Raji (cell line): Measurements from ENCODE around the gene PCP4L1.

ENCODE experiments used
- POLR2A ChIP-seq: IDR thresholded peaks from 2 replicates; pipeline ENCODE4 v1.6.1; 2011; ENCODE audit warnings: low read depth, low read length, control low read depth; ENCODE audit not compliant: insufficient read depth

The PCP4L1 gene

GRCh38 chr1:161258439-161259344 is at the start of gene PCP4L1:
TSS of gene PCP4L1 (plus strand) at chr1:161258745. CDS start at chr1:161258975, 230 bp downstream.
- TF ChIP-seq POLR2A: no peak

GRCh38 chr1:161209790-161210409 is 48.6 kb upstream of the PCP4L1 start:
- TF ChIP-seq POLR2A: no peak

- TF ChIP-seq POLR2A: no peak
These were observed 44.2 kb upstream of the PCP4L1 start for GRCh38 chr1:161214369-161214768.

- no peak for TF ChIP-seq POLR2A
These were observed 43.5 kb upstream of the PCP4L1 start, which contains the start of gene FCER1G for GRCh38 chr1:161215076-161215475. TSS of gene FCER1G (plus strand) at chr1:161215295. CDS start at chr1:161215322, 27 bp downstream.

GRCh38 chr1:161216945-161217712 is 41.4 kb upstream of the PCP4L1 start:
- TF ChIP-seq POLR2A: no peak

GRCh38 chr1:161217831-161218230 is 40.7 kb upstream of the PCP4L1 start:
- no peak for TF ChIP-seq POLR2A

GRCh38 chr1:161218301-161219077 is 40.1 kb upstream of the PCP4L1 start:
- no peak for TF ChIP-seq POLR2A

- TF ChIP-seq POLR2A: no peak
These were observed 39.3 kb upstream of the PCP4L1 start for GRCh38 chr1:161219078-161219892.

GRCh38 chr1:161220002-161220401 is 38.5 kb upstream of the PCP4L1 start:
- no peak for TF ChIP-seq POLR2A

GRCh38 chr1:161222175-161223019 is 36.1 kb upstream of the PCP4L1 start:
- TF ChIP-seq POLR2A: no peak

GRCh38 chr1:161223805-161224694 is 34.5 kb upstream of the PCP4L1 start:
- no peak for TF ChIP-seq POLR2A

GRCh38 chr1:161225178-161225533 is 33.4 kb upstream of the PCP4L1 start:
- TF ChIP-seq POLR2A: no peak
